ENCODE results near the gene DNAJB6.

The DNAJB6 gene

GRCh38 chr7:157397036-157397720, 60.4 kb downstream of the DNAJB6 start:
- no peak for DNase-seq

GRCh38 chr7:157397731-157398691, 61.2 kb downstream of the DNAJB6 start:
- DNase-seq = peak in 1 of 2 experiments; percentile 17

GRCh38 chr7:157399086-157399687, 62.4 kb downstream of the DNAJB6 start:
- no peak for DNase-seq

DNA sequence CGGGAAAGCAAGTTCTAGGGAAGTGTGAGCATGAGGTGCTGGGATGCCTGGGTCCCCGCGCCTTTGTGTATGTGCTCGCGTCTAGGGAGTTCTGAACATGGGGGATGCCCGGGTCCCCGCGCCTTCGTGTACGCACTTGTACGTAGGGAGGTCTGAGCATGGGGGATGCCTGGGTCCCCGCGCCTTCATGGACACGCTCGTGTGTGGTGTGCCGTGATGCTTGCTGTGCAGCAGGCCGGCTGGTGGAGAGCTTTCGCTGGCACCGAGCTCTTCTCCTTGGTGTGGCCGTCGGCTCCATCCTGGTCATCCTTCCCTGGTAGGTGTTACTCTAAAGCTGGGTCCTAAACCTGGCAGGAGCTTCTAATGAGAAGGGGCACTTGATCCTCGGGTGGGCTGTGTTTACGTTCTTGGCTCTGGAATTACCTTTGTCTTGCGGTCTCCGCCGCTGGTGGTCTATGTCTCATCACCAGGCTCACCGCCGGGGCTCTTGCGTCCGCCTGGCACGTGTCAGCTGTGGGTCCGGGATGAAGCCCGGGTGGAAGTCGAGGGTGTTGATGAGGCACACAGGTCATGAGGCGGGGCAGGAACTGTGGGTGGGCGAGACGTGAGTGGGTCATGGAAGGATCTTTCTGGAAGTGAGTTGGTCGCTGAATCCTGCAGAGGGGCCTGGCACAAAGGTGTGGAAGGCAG, 63.5 kb downstream of the DNAJB6 start:
- DNase-seq = no peak

- DNase-seq = no peak
These were observed 65.0 kb downstream of the DNAJB6 start for GRCh38 chr7:157401567-157402387.

DNA sequence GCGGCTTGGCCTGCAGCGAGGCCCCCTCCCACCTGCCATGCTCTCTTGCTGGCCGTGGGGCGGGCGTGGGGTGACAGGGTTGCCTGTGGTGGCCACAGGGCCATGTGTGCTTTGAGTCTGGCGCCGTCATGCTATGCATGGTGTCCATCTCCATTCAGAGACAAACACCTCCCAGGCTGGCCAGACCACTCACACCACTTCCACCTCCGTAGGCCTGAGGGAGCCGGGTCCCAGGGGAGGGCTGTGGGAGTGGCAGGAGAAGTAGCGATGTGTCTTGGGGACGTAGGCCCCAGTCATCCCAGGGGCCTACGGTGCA, 65.5 kb downstream of the DNAJB6 start:
- no peak for DNase-seq

DNA sequence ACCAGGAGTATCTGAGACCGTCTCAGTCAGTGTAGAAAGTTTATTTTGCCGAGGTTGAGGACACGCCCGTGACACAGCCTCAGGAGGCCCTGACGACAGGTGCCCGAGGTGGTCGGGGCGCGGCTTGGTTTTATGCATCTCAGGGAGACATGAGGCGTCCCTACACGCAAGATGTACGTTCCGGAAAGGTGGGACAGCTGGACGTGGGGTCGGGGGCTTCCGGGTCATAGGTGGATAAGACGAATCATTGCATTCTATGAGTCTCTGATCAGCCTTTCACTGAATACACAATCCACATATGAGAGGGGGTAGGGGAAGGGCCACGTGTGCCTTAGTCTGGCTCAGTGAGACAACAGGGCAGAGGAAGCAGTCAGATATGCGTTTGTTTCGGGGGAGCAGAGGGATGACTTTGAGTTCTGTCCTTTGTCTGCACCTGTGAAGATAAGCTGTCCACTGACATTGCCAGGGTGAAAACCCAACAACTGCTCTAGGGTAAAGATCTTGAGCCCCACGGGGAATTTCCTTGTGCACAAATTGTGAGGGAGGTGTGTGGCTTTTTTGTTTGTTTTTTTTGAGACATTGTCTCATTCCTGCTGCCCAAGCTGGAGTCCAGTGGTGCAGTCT, 66.2 kb downstream of the DNAJB6 start:
- no peak for DNase-seq

DNA sequence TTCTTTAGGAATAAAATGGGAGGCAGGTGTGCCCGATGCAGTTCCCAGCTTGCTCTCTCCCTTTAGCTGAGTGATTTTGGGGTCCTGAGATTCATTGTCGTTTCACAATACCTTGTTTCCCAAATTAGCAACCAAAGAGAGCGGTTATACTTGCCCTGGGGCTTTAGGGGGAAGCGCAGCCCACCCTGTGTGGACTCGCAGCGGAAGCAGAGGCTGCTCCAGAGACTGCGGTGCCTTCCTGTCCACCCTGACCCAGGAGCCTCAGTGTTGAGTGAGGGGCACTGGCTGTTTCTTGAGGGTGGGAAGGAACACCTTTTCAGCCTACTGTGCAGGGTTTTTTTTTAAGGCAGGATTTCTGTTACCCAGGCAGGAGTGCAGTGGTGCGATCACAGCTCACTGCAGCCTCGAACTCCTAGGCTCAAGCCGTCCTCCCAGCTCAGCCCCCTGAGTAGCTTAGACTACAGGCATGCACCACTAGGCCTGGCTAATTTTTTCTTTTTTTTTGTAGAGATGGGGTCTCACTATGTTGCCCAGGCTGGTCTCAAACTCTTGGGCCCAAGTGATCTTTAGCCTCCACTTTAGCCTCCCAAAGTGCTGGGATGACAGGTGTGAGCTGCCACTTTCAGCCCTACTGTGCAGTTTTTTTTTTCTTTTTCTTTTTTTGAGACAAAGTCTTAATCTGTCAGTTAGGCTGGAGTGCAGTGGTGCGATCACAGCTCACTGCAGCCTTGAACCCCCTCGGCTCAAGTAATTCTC, 67.0 kb downstream of the DNAJB6 start:
- no peak for DNase-seq

GRCh38 chr7:157404845-157405481, 68.2 kb downstream of the DNAJB6 start:
- peak; percentile 82 to 88 for DNase-seq

- no peak for DNase-seq
These were observed 68.7 kb downstream of the DNAJB6 start for GRCh38 chr7:157405501-157405900.

- DNase-seq = no peak
These were observed 69.4 kb downstream of the DNAJB6 start for GRCh38 chr7:157405914-157406810.

- no peak for DNase-seq
These were observed 70.2 kb downstream of the DNAJB6 start for GRCh38 chr7:157406971-157407370.

DNA sequence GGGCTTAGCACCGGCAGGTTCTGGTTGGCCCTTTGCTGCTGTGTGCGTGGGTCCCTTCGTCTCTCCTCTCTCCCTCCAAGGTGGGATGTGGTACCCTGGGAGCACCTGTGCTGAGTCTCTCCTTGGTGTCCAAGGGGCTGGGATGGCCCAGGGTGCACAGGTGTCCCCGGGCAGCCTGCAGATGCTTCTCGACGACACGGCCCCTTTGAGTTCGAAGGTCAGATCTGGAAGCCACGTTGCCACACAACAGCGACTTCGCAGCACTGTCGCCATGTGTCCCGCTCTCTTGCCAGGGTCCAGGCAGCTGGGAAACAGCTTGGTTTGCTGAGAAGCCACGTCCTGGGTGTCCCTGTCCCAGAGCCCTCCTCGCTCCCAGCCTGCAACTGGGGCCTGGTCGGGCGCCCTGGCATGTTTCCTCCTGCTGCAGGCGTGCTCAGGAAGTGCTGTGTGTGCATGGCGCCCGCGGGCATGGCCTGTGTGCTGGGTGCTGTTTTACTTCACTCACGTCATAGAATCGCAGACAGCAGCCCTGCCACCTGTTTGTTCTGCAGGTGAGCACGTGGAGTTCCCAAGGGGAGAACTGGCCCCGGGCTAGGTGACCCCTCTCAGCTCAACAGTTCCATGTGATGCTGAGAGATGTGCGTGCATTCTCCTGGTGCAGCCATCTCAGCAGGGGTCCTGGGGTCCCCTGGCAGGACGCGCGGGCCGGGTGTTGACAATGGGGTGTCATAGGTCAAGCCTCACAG, 70.9 kb downstream of the DNAJB6 start:
- DNase-seq = no peak

DNA sequence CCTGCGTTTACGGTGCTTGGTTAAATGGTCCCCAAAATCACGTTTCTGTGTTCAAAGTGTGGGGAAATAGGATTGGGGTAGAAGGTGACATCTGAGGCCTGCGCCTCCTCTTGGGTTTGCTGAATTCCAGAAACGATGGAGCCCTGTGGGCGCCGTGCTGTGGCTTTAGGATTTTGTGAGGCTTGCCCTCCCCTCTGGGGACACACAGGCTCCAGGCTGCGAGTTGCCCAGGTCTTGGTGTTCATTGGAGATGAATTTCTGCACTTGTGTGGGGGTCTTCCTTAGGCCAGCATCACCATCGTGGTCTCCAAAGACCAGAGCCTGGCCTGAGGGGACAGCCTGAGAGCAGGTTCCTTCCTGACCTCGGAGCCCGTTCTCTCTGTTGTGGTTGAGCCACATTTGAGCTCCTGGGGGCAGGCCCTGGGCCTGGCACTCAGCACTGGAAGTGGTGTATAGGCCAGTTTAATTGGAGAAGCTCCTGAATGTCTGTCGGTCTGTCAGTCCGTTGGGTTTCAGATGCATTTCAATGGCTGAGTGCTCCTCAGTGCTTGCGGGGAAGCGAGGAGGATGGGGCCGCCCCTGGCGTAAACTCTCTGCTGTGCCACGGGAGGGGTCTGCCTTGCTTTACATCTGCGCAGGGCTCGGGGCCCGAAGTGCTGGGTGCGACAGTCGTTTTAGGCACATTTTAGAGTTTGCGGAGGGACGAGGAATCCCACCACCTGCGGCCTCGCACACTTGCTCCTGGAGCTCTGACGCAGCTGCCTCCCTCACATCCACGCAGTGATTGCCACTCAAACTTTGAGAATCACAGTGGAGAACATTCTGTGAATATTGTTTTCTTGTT, 71.7 kb downstream of the DNAJB6 start:
- DNase-seq = no peak

- no peak for DNase-seq
These were observed 72.4 kb downstream of the DNAJB6 start for GRCh38 chr7:157409149-157409752.

DNA sequence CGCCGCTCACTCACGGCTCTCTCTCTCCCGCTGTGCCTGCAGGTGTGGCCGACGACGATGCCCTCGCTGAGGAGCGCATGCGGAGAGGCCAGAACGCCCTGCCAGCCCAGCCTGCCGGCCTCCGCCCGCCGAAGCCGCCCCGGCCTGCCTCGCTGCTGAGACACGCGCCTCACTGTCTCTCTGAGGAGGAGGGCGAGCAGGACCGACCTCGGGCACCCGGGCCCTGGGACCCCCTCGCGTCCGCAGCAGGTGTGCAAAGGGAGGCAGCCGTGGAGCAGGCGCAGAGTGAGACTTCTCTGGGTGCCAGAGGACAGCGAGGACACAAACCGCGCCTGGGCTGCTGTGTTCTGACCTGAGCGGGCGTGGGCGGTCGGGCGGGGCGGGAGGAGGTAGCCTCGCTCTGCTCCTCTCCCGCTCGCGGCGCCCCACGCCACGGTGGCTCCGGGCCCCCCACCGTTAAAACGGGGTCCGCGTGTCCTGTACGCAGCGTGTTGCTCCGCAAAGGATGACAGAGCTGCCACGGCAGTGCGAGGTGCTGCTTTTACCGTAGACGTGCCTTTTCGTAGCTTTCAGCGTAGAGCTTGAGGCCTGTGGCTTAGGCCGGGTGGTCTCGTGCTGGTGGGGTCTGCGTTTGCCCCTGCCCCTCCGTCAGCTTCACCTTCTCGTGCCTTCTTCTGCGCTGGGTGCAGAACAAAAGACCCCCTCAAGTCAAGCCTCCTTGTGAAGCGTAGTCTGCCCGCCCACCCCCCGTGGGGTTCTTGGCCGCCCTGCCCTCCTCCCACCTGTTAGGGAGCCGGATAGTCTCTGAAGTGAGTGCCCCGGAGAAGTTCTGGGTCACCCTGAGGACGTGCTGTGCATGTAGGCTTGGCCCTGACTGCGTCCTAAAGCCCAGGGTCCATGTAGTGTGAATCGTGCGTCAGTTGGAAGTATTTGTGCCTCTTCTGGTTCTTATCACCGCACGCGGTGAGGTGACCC, 73.2 kb downstream of the DNAJB6 start:
- DNase-seq = no peak
